Neural cell (in vitro differentiated cells): ENCODE measurements around the gene CPEB4. TPM values are rescaled to one million over a fixed set of nuclear protein-coding genes. Genes with fewer than 3 reads are reported as not detected.

ENCODE experiments used
- H2AFZ ChIP-seq: fragments of 200-600, 300-800 bp; sonication (generic), shearing (Covaris generic); 2 replicates; pipeline ENCODE4 v1.6.0; 2014; ENCODE audit warnings: low read depth, mild to moderate bottlenecking, antibody characterized with exemption, low read length, moderate library complexity
- H3F3A ChIP-seq: fragments of 200-600 bp; shearing (Covaris generic); 2 replicates; pipeline ENCODE4 v1.6.1; 2016; ENCODE audit warnings: mild to moderate bottlenecking, moderate library complexity, mixed read lengths, antibody characterized with exemption, low read length; ENCODE audit not compliant: insufficient read depth, poor library complexity, severe bottlenecking
- H3K27ac ChIP-seq: fragments of 200-600, 300-800 bp; sonication (generic), shearing (Covaris generic); 2 replicates; pipeline ENCODE4 v1.5.1; 2014; ENCODE audit warnings: mild to moderate bottlenecking, low read length, moderate library complexity
- H3K27me3 ChIP-seq: fragments of 300-800, 200-600 bp; sonication (generic), shearing (Covaris generic); 2 replicates; pipeline ENCODE4 v1.6.0; 2014; ENCODE audit warnings: mild to moderate bottlenecking, low read depth, low read length, moderate library complexity; ENCODE audit not compliant: insufficient read depth
- H3K36me3 ChIP-seq: fragments of 300-800, 200-600 bp; sonication (generic), shearing (Covaris generic); 2 replicates; pipeline ENCODE4 v1.5.1; 2014; ENCODE audit warnings: mild to moderate bottlenecking, antibody characterized with exemption, low read length, moderate library complexity; ENCODE audit not compliant: insufficient read depth
- H3K4me2 ChIP-seq: fragments of 300-800, 200-600 bp; sonication (generic), shearing (Covaris generic); 2 replicates; pipeline ENCODE4 v1.6.0; 2014; ENCODE audit warnings: mild to moderate bottlenecking, low read length
- H3K4me3 ChIP-seq: fragments of 300-800, 200-600 bp; sonication (generic), shearing (Covaris generic); 2 replicates; pipeline ENCODE4 v1.5.1; 2014; ENCODE audit warnings: mild to moderate bottlenecking, low read length, moderate library complexity
- H3K79me2 ChIP-seq: fragments of 200-600 bp; shearing (Covaris generic); replicated peaks from 2 replicates; pipeline ENCODE4 v1.6.0; 2014; ENCODE audit warnings: mild to moderate bottlenecking, low read length, moderate library complexity; ENCODE audit not compliant: insufficient read depth
- H3K9ac ChIP-seq: fragments of 300-800, 200-600 bp; sonication (generic), shearing (Covaris generic); 2 replicates; pipeline ENCODE4 v1.6.1; 2016; ENCODE audit warnings: mild to moderate bottlenecking, low read length, mixed read lengths
- H3K9me2 ChIP-seq: fragments of 200-600 bp; shearing (Covaris generic); 2 replicates; pipeline ENCODE4 v1.6.1; 2016; ENCODE audit warnings: mild to moderate bottlenecking, low read length, mixed read lengths; ENCODE audit not compliant: insufficient read depth
- H3K9me3 ChIP-seq: fragments of 200-600, 300-800 bp; sonication (generic), shearing (Covaris generic); 2 replicates; pipeline ENCODE4 v1.6.1; 2016; ENCODE audit warnings: mild to moderate bottlenecking, mixed run types, low read length, moderate library complexity, mixed read lengths
- H4K20me1 ChIP-seq: fragments of 200-600 bp; shearing (Covaris generic); 2 replicates; pipeline ENCODE4 v1.6.1; 2016; ENCODE audit warnings: mild to moderate bottlenecking, mixed run types; ENCODE audit not compliant: insufficient read depth
- EP300 ChIP-seq: fragments of 450-650 bp; conservative IDR thresholded peaks from 2 replicates; pipeline ENCODE4 v1.6.1; 2014; ENCODE audit warnings: antibody characterized with exemption, mild to moderate bottlenecking, moderate library complexity; ENCODE audit not compliant: poor library complexity, severe bottlenecking
- EZH2 ChIP-seq: fragments of 200-600, 300-800 bp; shearing (Covaris generic), sonication (generic); IDR thresholded peaks from 2 replicates; pipeline ENCODE4 v1.6.1; 2014; ENCODE audit warnings: antibody characterized with exemption, low read length, borderline replicate concordance, mild to moderate bottlenecking; ENCODE audit not compliant: insufficient read depth, poor library complexity, severe bottlenecking
- MXI1 ChIP-seq: fragments of 450-650 bp; conservative IDR thresholded peaks from 2 replicates; pipeline ENCODE4 v1.6.1; 2014; ENCODE audit warnings: antibody characterized with exemption, mild to moderate bottlenecking; ENCODE audit not compliant: poor library complexity, severe bottlenecking
- POLR2AphosphoS5 ChIP-seq: IDR thresholded peaks from 2 replicates; pipeline ENCODE4 v1.6.1; 2012
- RAD21 ChIP-seq: fragments of 450-650 bp; conservative IDR thresholded peaks from 2 replicates; pipeline ENCODE4 v1.6.1; 2014; ENCODE audit warnings: antibody characterized with exemption, mild to moderate bottlenecking, moderate library complexity
- SMC3 ChIP-seq: fragments of 450-650 bp; conservative IDR thresholded peaks from 2 replicates; pipeline ENCODE4 v1.6.1; 2014; ENCODE audit warnings: antibody characterized with exemption, mild to moderate bottlenecking, moderate library complexity; ENCODE audit not compliant: poor library complexity
- TAF1 ChIP-seq: IDR thresholded peaks from 2 replicates; pipeline ENCODE4 v1.6.1; 2012; ENCODE audit warnings: low read depth
- polyA plus RNA-seq: library from polyadenylated mRNA; depleted of rRNA; stranded (reverse); fragments of >200 nt; gene quantifications from 2 replicates; pipeline ENCODE4 v1.2.3, GENCODE V29; 2014
- TF ChIP-seq, protein P1 (sequence below): fragments of 450-650 bp; IDR thresholded peaks from 2 replicates; pipeline ENCODE4 v1.5.1; 2014; ENCODE audit warnings: antibody characterized with exemption, mild to moderate bottlenecking, moderate library complexity; ENCODE audit not compliant: poor library complexity, severe bottlenecking
- TF ChIP-seq, protein P2 (sequence below): IDR thresholded peaks from 2 replicates; pipeline ENCODE4 v1.6.1; 2012; ENCODE audit warnings: borderline replicate concordance

The CPEB4 gene
- polyA plus RNA-seq, 1 donor from 2014 or later = 42.2 TPM

DNA sequence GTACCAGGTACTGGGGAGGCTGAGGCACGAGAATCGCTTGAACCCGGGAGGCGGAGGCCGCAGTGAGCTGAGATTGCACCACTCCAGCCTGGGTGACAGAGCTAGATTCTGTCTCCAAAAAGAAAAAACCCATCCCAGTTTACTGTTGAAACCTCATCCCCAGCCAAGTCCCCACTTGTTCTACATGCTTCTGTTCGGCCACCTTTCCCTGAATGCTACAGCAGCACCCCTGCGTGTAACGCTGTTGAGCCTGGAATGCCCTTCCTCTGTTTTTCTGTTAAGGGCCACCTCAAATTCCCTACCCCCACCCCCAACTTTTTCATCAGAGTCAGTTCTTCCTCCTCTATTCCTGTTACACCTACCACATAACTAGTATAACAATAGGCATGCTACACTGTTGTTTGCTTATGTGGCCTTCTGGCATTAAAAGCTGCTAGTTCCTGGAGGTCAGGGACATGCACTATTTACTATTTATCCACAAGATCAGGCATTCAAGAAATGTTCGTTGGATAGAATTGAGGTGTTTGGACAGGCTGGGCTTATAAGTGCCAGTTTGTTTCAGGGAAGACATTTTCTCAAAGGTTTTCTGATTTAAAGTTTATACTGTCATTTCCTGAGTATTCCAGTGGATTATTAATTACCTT is 53.7 kb downstream of the CPEB4 start:
- H3K27ac ChIP-seq = no peak overlapping the region

DNA sequence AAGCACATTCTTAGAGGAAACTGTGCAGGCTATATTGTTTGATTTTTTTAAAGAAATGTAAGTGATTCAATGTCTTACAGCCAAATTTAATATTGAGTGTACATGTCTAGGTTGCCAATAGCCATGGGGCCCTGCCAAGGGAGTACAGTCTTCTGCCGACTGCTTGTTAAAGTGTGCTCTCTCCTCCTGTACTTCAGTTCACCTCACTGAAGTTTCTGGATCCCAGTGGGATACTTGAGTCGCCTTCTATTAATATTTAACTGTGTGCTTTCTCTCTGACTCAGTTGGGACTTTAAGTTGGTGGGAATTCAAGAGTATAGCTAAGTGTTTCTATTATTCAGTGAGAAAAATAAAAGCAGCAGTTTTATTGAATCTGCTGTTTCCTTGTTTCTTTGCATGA is 56.4 kb downstream of the CPEB4 start:
- Histone ChIP-seq H3K4me3 (no peak overlapping the region), H3K27ac (no peak overlapping the region)
- TF ChIP-seq SMC3 (no peak), POLR2AphosphoS5 (no peak), TAF1 (no peak), RAD21 (no peak), MXI1 (no peak), EP300 (no peak), EZH2 (no peak)
- TF ChIP-seq, protein P1, sequence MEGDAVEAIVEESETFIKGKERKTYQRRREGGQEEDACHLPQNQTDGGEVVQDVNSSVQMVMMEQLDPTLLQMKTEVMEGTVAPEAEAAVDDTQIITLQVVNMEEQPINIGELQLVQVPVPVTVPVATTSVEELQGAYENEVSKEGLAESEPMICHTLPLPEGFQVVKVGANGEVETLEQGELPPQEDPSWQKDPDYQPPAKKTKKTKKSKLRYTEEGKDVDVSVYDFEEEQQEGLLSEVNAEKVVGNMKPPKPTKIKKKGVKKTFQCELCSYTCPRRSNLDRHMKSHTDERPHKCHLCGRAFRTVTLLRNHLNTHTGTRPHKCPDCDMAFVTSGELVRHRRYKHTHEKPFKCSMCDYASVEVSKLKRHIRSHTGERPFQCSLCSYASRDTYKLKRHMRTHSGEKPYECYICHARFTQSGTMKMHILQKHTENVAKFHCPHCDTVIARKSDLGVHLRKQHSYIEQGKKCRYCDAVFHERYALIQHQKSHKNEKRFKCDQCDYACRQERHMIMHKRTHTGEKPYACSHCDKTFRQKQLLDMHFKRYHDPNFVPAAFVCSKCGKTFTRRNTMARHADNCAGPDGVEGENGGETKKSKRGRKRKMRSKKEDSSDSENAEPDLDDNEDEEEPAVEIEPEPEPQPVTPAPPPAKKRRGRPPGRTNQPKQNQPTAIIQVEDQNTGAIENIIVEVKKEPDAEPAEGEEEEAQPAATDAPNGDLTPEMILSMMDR = no peak
- TF ChIP-seq, protein P2, sequence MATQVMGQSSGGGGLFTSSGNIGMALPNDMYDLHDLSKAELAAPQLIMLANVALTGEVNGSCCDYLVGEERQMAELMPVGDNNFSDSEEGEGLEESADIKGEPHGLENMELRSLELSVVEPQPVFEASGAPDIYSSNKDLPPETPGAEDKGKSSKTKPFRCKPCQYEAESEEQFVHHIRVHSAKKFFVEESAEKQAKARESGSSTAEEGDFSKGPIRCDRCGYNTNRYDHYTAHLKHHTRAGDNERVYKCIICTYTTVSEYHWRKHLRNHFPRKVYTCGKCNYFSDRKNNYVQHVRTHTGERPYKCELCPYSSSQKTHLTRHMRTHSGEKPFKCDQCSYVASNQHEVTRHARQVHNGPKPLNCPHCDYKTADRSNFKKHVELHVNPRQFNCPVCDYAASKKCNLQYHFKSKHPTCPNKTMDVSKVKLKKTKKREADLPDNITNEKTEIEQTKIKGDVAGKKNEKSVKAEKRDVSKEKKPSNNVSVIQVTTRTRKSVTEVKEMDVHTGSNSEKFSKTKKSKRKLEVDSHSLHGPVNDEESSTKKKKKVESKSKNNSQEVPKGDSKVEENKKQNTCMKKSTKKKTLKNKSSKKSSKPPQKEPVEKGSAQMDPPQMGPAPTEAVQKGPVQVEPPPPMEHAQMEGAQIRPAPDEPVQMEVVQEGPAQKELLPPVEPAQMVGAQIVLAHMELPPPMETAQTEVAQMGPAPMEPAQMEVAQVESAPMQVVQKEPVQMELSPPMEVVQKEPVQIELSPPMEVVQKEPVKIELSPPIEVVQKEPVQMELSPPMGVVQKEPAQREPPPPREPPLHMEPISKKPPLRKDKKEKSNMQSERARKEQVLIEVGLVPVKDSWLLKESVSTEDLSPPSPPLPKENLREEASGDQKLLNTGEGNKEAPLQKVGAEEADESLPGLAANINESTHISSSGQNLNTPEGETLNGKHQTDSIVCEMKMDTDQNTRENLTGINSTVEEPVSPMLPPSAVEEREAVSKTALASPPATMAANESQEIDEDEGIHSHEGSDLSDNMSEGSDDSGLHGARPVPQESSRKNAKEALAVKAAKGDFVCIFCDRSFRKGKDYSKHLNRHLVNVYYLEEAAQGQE = no peak

More for the DNA sequence above, 53.7 kb downstream of the CPEB4 start:
- Histone ChIP-seq H3K9ac (no peak overlapping the region), H3K4me2 (no peak overlapping the region), H4K20me1 (no peaks in the 10 kb centered on the region), H3K9me2 (no peaks in the 10 kb centered on the region), H2AFZ (no peak overlapping the region), H3K4me3 (no peak overlapping the region), H3K27me3 (no peaks in the 10 kb centered on the region), H3K9me3 (no peaks in the 10 kb centered on the region), H3F3A (no peaks in the 10 kb centered on the region), H3K79me2 (no peaks in the 10 kb centered on the region), H3K36me3 (peaks cover 10% of the 10 kb centered on the region)
- TF ChIP-seq, protein P2 = no peak
- TF ChIP-seq TAF1 = no peak
- no peak for TF ChIP-seq MXI1
- no peak for TF ChIP-seq RAD21
- TF ChIP-seq POLR2AphosphoS5 = no peak
- TF ChIP-seq EP300 = no peak
- TF ChIP-seq, protein P1 = no peak
- TF ChIP-seq EZH2 = no peak
- no peak for TF ChIP-seq SMC3

More for the DNA sequence above, 56.4 kb downstream of the CPEB4 start:
- Histone ChIP-seq H3K4me2 (no peak overlapping the region), H3K27me3 (no peaks in the 10 kb centered on the region), H3K79me2 (no peaks in the 10 kb centered on the region), H3K36me3 (peaks cover 16% of the 10 kb centered on the region), H3K9me3 (no peaks in the 10 kb centered on the region), H4K20me1 (no peaks in the 10 kb centered on the region), H3F3A (no peaks in the 10 kb centered on the region), H3K9me2 (no peaks in the 10 kb centered on the region), H2AFZ (no peak overlapping the region), H3K9ac (no peak overlapping the region)
